Measurements from ENCODE around the gene FCRL3. TPM values are rescaled to one million over a fixed set of nuclear protein-coding genes. Genes with fewer than 3 reads are reported as not detected.
A peak's percentile ranks its signal among the peaks of the same experiment; 100 is the strongest.

Gene FCRL3
- total and polyA plus RNA-seq, 2 of the 8 experiments (the other 6 are each of a cell fraction or from before 2014, with no cell fraction given), result not detected

DNA sequence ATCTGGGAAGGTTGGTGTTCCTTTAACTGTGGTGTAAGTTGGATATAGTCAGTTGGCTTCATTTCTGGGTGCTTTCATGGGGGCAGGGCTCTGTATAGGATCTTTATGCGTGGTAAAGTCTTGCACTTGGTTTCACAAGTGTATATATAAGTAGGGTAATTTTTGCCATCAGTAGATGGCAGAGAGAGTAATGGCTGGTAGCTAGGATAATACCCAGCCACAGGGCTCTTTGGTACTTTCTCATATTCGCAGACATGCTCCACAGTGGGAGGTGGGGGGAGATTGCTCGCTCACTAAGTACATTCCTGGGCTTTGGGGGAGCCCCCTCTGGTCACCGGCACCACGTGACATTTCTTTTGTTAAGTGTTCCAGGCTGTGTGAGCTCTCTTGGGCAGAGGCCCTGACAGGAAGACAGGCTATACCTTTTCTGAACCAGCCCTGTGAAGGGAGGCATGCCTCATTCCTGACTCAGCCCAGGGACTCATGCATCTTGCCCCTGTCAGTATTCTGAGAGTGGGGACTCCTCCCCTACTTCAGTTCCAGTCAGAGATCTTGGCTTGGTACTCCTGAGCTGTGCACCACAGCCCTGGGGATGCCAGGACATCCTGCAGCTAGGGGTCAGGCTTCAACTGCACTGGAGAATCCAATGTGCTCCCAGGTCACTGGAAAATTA, 38.8 kb upstream of the FCRL3 start:
- no peak overlapping the region for H4K5ac ChIP-seq (ENCODE audit: insufficient read length, low read depth, low read length)
- POLR2A ChIA-PET (ENCODE audit: partially characterized antibody), result no interaction called here
- no peak overlapping the region for H2BK120ac ChIP-seq (replicated peaks; ENCODE audit: low read depth, low read length)
- no peaks in the 10 kb centered on the region for H3K9me3 ChIP-seq (ENCODE audit: insufficient read depth in 2 of 2, low read depth in 1 of 2, low read length in 1 of 2)
- H3K4me2 ChIP-seq (ENCODE audit: insufficient read depth in 1 of 2, low read depth in 2 of 2, low read length in 2 of 2), result no peak overlapping the region
- no peaks in the 10 kb centered on the region for H4K20me1 ChIP-seq (replicated peaks in 1 of 2; ENCODE audit: control insufficient read depth in 1 of 2, insufficient read depth in 2 of 2, low read length in 2 of 2)
- no peaks in the 10 kb centered on the region for H3K27me3 ChIP-seq (replicated peaks in 1 of 4; ENCODE audit: control insufficient read depth in 3 of 4, extremely low read depth in 1 of 4, insufficient read depth in 3 of 4, low read length in 3 of 4)
- no peak overlapping the region for H3K9ac ChIP-seq (replicated peaks in 1 of 4; ENCODE audit: extremely low read depth in 1 of 4, low read depth in 3 of 4, low read length in 3 of 4)
- no peak overlapping the region for H3K23ac ChIP-seq (ENCODE audit: insufficient read length)
- H3K56ac ChIP-seq (replicated peaks; ENCODE audit: insufficient read length, low read depth, low read length), result no peak overlapping the region
- no peaks in the 10 kb centered on the region for H3K79me2 ChIP-seq (ENCODE audit: control insufficient read depth in 1 of 2, insufficient read depth in 2 of 2, low read length in 2 of 2)
- no peak overlapping the region; the same call in 1 of the 2 replicates for H4K8ac ChIP-seq (ENCODE audit: extremely low read depth, insufficient read depth, low read length)
- H2BK12ac ChIP-seq (ENCODE audit: low read depth, low read length), result no peak overlapping the region
- no peak overlapping the region for H3K27ac ChIP-seq (ENCODE audit: low read depth, low read length)
- no peak overlapping the region for H2BK20ac ChIP-seq (ENCODE audit: low read length)
- no peak overlapping the region for H3K14ac ChIP-seq (ENCODE audit: insufficient read length)
- no peaks in the 10 kb centered on the region for H3K4me1 ChIP-seq (replicated peaks in 1 of 4; ENCODE audit: control insufficient read depth in 3 of 4, insufficient read depth in 4 of 4, low read length in 3 of 4)
- DNase-seq (ENCODE audit: low read depth in 1 of 2, low spot score in 2 of 2), result no peak
- no peak overlapping the region for H3K18ac ChIP-seq (ENCODE audit: extremely low read depth, low read length)
- H3K23me2 ChIP-seq (ENCODE audit: low read depth, low read length), result no peaks in the 10 kb centered on the region
- no peaks in the 10 kb centered on the region for H3K79me1 ChIP-seq (ENCODE audit: low read depth, low read length)
- H2BK15ac ChIP-seq (ENCODE audit: low read length), result no peak overlapping the region
- H2BK5ac ChIP-seq (ENCODE audit: low read depth, low read length), result no peak overlapping the region
- no peak overlapping the region for H3K4ac ChIP-seq (replicated peaks; ENCODE audit: insufficient read length, low read depth, low read length)
- FAIRE-seq, result no peak
- H3K36me3 ChIP-seq (ENCODE audit: control insufficient read depth in 2 of 4, insufficient read depth in 4 of 4, low read length in 3 of 4), result no peaks in the 10 kb centered on the region
- WGBS, 2 experiments (ENCODE audit: extremely low coverage in 1 of 2, insufficient coverage in 1 of 2, insufficient read length in 1 of 2, insufficient replicate concordance in 2 of 2, low coverage in 1 of 2, low lambda C conversion rate in 2 of 2, missing lambda C conversion rate in 1 of 2), result 79% methylated on average over 5 of the region's 5 CpGs; no CpG with 5 or more reads in 1 of the 2 experiments
- no peak for TF ChIP-seq CREB1 (IDR thresholded peaks at IDR 0.05)
- no peak for TF ChIP-seq EZH2 (IDR thresholded peaks at IDR 0.05; ENCODE audit: low read depth, low read length, severe bottlenecking)
- no peak for TF ChIP-seq NANOG (IDR thresholded peaks at IDR 0.05; ENCODE audit: insufficient read depth, low read depth, low read length, poor library complexity, severe bottlenecking)
- TF ChIP-seq RBBP5 (IDR thresholded peaks at IDR 0.05; ENCODE audit: borderline replicate concordance, low read depth, low read length), result no peak
- TF ChIP-seq RAD21 (IDR thresholded peaks at IDR 0.05 in 1 of 2, conservative IDR thresholded peaks at IDR 0.05 in 1 of 2; ENCODE audit: low read depth in 2 of 2, low read length in 2 of 2), result peak; percentile 19 to 41; a peak in 2 of 4 replicates
- TF ChIP-seq CBX5 (IDR thresholded peaks at IDR 0.05; ENCODE audit: low read depth, low read length), result no peak
- TF ChIP-seq CEBPB (IDR thresholded peaks at IDR 0.05; ENCODE audit: low read depth, low read length), result no peak
- TF ChIP-seq TEAD4 (IDR thresholded peaks at IDR 0.05; ENCODE audit: low read depth, low read length), result 0 out of 2 replicates have a peak, but pooled peaks have one; percentile 32
- TF ChIP-seq CHD2 (IDR thresholded peaks at IDR 0.05; ENCODE audit: low read length), result no peak
- TF ChIP-seq CTCF (IDR thresholded peaks at IDR 0.05; ENCODE audit: control extremely low read depth in 1 of 3, insufficient read depth in 1 of 3, low read depth in 1 of 3, low read length in 3 of 3), result peak; percentile 10 to 39 (median 17); a peak in 2 of 4 replicates
- peak overlapping the region; percentile 66; the same call in 1 of the 2 replicates for H2AFZ ChIP-seq (ENCODE audit: low read length)
- CTCF ChIA-PET (ENCODE audit: partially characterized antibody), result interaction anchor here (0.7 to 4.5 kb wide), 7 partner anchors 11 to 209 kb away, joined by 3 to 29 read pairs (median 4); no protein-coding TSS in a partner anchor
- no peak overlapping the region for H4K91ac ChIP-seq (replicated peaks; ENCODE audit: insufficient read length, low read length)
- H3K4me3 ChIP-seq (ENCODE audit: extremely low read depth in 1 of 4, insufficient read depth in 2 of 4, low read depth in 3 of 4, low read length in 4 of 4), result no peak overlapping the region
- no peak overlapping the region for H2AK5ac ChIP-seq (ENCODE audit: low read depth, low read length)
